ENCODE data around the gene EZH1. TPM values are rescaled to one million over a fixed set of nuclear protein-coding genes. Genes with fewer than 3 reads are reported as not detected.
A peak's percentile ranks its signal among the peaks of the same experiment; 100 is the strongest.

Gene EZH1
- total RNA-seq = 19.2 and 33.8 TPM in 2 replicates
- polyA plus RNA-seq = 22.7 and 34.9 TPM in 2 replicates

- peaks cover 10% of the 10 kb centered on the region for H3K4me1 ChIP-seq (ENCODE audit: low read depth)
- no peaks in the 10 kb centered on the region for H3K27me3 ChIP-seq
- H3K27ac ChIP-seq = peak within 1 kb of the TSS; percentile 96
- H3K36me3 ChIP-seq = no peaks in the 10 kb centered on the region
- peak; percentile 94 to 95 for DNase-seq (ENCODE audit: low read depth in 1 of 2, low spot score in 1 of 2)
- H3K9me3 ChIP-seq (ENCODE audit: low read depth) = no peaks in the 10 kb centered on the region
- peak within 1 kb of the TSS; percentile 76 for H3K4me3 ChIP-seq
- TF ChIP-seq CTCF (IDR thresholded peaks at IDR 0.05; ENCODE audit: low read depth, low read length) = no peak
These were observed at the start of gene EZH1 for GRCh38 chr17:42744806-42745617. Gene EZH1, minus strand, starts transcription at chr17:42745040. Its CDS starts 16,099 bp downstream, at chr17:42728941.

GRCh38 chr17:42792545-42792944 is 47.7 kb upstream of the EZH1 start:
- H3K9me3 ChIP-seq (ENCODE audit: low read depth) = no peaks in the 10 kb centered on the region
- no peak for DNase-seq (ENCODE audit: low read depth in 1 of 2, low spot score in 1 of 2)
- TF ChIP-seq CTCF (IDR thresholded peaks at IDR 0.05; ENCODE audit: low read depth, low read length) = no peak
- no peak overlapping the region for H3K4me3 ChIP-seq
- H3K27me3 ChIP-seq = no peaks in the 10 kb centered on the region
- no peaks in the 10 kb centered on the region for H3K4me1 ChIP-seq (ENCODE audit: low read depth)
- no peaks in the 10 kb centered on the region for H3K36me3 ChIP-seq
- no peak overlapping the region for H3K27ac ChIP-seq

- Histone ChIP-seq H3K27me3 (peaks cover under 1% of the 10 kb centered on the region), H3K36me3 (no peaks in the 10 kb centered on the region), H3K4me3 (no peak overlapping the region), H3K9me3 (ENCODE audit: low read depth) (no peaks in the 10 kb centered on the region), H3K27ac (no peak overlapping the region), H3K4me1 (ENCODE audit: low read depth) (no peaks in the 10 kb centered on the region)
- TF ChIP-seq CTCF (IDR thresholded peaks at IDR 0.05; ENCODE audit: low read depth, low read length) = no peak
- DNase-seq (ENCODE audit: low read depth in 1 of 2, low spot score in 1 of 2) = no peak
These were observed 47.1 kb upstream of the EZH1 start for GRCh38 chr17:42791948-42792347.

- no peaks in the 10 kb centered on the region for H3K36me3 ChIP-seq
These were observed 42.4 kb upstream of the EZH1 start for GRCh38 chr17:42787266-42787665.

GRCh38 chr17:42784811-42785592 is 40.2 kb upstream of the EZH1 start:
- H3K9me3 ChIP-seq (ENCODE audit: low read depth) = no peaks in the 10 kb centered on the region
- H3K27ac ChIP-seq = no peak overlapping the region
- peaks cover 42% of the 10 kb centered on the region for H3K27me3 ChIP-seq
- DNase-seq (ENCODE audit: low read depth in 1 of 2, low spot score in 1 of 2) = no peak
- H3K4me1 ChIP-seq (ENCODE audit: low read depth) = no peaks in the 10 kb centered on the region
- no peak overlapping the region for H3K4me3 ChIP-seq
- no peak for TF ChIP-seq CTCF (IDR thresholded peaks at IDR 0.05; ENCODE audit: low read depth, low read length)
- no peaks in the 10 kb centered on the region for H3K36me3 ChIP-seq

More at GRCh38 chr17:42787266-42787665, 42.4 kb upstream of the EZH1 start:
- Histone ChIP-seq H3K9me3 (ENCODE audit: low read depth) (no peaks in the 10 kb centered on the region), H3K4me1 (ENCODE audit: low read depth) (no peaks in the 10 kb centered on the region), H3K27me3 (peaks cover 25% of the 10 kb centered on the region), H3K4me3 (no peak overlapping the region), H3K27ac (no peak overlapping the region)
- no peak for TF ChIP-seq CTCF (IDR thresholded peaks at IDR 0.05; ENCODE audit: low read depth, low read length)
- DNase-seq (ENCODE audit: low read depth in 1 of 2, low spot score in 1 of 2) = no peak
